Cardiac muscle cell (in vitro differentiated cells and primary cell): ENCODE measurements around the gene CAPN5. TPM values are rescaled to one million over a fixed set of nuclear protein-coding genes. Genes with fewer than 3 reads are reported as not detected.

Experiments used
- DNase-seq, 2 donors: peaks; one replicate each; pipeline versions ENCODE4 v3.0.0 to v3.0.0-alpha.2; 2010 to 2017; ENCODE audit warnings: low read depth in 1 of 2, low spot score in 1 of 2
- H3K27ac ChIP-seq: fragments of 200-600 bp; sonication (generic); 2 replicates; pipeline ENCODE4 v1.5.1; 2016
- H3K27me3 ChIP-seq: fragments of 200-600 bp; sonication (generic); 2 replicates; pipeline ENCODE4 v1.6.0; 2016; ENCODE audit warnings: control low read depth
- H3K36me3 ChIP-seq: fragments of 200-600 bp; sonication (generic); 2 replicates; pipeline ENCODE4 v1.5.1; 2016; ENCODE audit warnings: control low read depth
- H3K4me1 ChIP-seq: fragments of 200-600 bp; sonication (generic); 2 replicates; pipeline ENCODE4 v1.8.1; 2017; ENCODE audit warnings: low read depth, mild to moderate bottlenecking, mixed run types
- H3K4me3 ChIP-seq: fragments of 200-600 bp; sonication (generic); 2 replicates; pipeline ENCODE4 v1.5.1; 2016; ENCODE audit warnings: mild to moderate bottlenecking
- H3K9me3 ChIP-seq: fragments of 200-600 bp; sonication (generic); 2 replicates; pipeline ENCODE4 v1.5.1; 2017; ENCODE audit warnings: low read depth, mild to moderate bottlenecking, control low read depth
- polyA plus RNA-seq: library from polyadenylated mRNA; unstranded; fragments of >200 nt; fragmentation: Nextera tagmentation; extraction: Ambion mirVana; gene quantifications from 2 replicates; pipeline ENCODE4 v1.2.1, GENCODE V29; 2016
- total RNA-seq: library from RNA; depleted of rRNA; stranded (reverse); fragments of >200 nt; gene quantifications from 2 replicates; pipeline ENCODE4 v1.2.3, GENCODE V29; 2016
- TF ChIP-seq, protein P1 (sequence below): IDR thresholded peaks from 2 replicates; pipeline ENCODE4 v1.5.1; 2012; ENCODE audit warnings: low read depth, mild to moderate bottlenecking, low read length

CAPN5 gene
- total and polyA plus RNA-seq, 2 experiments from 2014 or later = 9.8 to 10.0 TPM

DNA sequence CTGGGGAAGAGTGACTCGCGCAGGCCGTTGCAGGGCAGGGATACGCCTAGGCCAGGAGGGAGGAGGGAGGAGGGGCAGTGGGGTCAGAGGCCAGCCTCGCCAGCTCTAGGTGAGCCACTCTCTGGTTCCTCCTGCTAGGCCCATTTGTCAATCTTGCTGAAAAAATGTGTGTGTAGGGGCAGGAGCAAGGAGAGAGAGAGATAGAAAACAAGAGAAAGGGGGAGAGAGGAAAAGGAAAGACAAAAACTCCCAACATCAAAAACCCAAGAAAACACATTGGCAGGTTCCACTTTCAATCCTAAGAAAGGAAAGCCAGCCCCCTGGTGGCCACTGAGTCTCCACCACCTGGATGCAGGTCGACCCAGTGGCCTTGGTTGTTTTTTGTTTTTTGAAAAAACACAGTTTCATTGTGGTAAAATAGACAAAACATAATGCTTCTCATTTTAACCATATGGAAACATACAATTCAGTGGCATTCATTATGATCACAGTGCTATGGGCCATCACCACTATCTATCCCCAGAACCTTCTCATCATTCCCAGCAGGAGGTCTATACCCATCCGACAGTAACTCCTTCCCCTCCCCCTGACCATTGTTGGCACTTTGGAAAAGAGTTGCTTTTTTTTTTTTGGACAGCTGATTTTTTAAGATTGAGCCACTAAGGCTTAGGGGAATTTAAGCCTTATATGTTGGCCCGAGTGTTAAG is 46.8 kb downstream of the CAPN5 start:
- TF ChIP-seq, protein P1, sequence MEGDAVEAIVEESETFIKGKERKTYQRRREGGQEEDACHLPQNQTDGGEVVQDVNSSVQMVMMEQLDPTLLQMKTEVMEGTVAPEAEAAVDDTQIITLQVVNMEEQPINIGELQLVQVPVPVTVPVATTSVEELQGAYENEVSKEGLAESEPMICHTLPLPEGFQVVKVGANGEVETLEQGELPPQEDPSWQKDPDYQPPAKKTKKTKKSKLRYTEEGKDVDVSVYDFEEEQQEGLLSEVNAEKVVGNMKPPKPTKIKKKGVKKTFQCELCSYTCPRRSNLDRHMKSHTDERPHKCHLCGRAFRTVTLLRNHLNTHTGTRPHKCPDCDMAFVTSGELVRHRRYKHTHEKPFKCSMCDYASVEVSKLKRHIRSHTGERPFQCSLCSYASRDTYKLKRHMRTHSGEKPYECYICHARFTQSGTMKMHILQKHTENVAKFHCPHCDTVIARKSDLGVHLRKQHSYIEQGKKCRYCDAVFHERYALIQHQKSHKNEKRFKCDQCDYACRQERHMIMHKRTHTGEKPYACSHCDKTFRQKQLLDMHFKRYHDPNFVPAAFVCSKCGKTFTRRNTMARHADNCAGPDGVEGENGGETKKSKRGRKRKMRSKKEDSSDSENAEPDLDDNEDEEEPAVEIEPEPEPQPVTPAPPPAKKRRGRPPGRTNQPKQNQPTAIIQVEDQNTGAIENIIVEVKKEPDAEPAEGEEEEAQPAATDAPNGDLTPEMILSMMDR = peak; percentile 73
- DNase-seq = peak; percentile 60 to 61
- no peak overlapping the region for H3K27ac ChIP-seq
- no peaks in the 10 kb centered on the region for H3K27me3 ChIP-seq
- no peaks in the 10 kb centered on the region for H3K36me3 ChIP-seq
- H3K9me3 ChIP-seq = no peaks in the 10 kb centered on the region
- H3K4me1 ChIP-seq = no peaks in the 10 kb centered on the region
- no peak overlapping the region for H3K4me3 ChIP-seq

- Histone ChIP-seq H3K4me3 (no peak overlapping the region), H3K27ac (no peak overlapping the region), H3K9me3 (no peaks in the 10 kb centered on the region), H3K27me3 (no peaks in the 10 kb centered on the region), H3K36me3 (no peaks in the 10 kb centered on the region), H3K4me1 (no peaks in the 10 kb centered on the region)
- TF ChIP-seq, protein P1 = no peak
- DNase-seq = no peak
Measured at GRCh38 chr11:77114089-77114463, 47.3 kb downstream of the CAPN5 start.

DNA sequence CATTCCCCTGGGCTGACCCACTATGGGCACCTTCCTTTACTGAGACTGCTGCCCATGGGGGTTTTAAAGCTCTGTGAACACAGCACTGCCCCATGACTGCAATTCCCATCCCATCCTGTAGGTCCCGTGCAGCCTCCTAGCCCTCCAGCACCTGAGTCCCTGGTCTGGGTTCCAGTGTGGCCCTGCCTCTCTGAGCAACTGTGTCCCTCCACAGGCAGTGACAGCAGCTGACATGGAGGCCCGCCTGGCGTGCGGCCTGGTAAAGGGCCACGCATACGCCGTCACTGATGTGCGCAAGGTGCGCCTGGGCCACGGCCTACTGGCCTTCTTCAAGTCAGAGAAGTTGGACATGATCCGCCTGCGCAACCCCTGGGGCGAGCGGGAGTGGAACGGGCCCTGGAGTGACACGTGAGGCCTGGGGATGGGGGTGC is 48.4 kb downstream of the CAPN5 start:
- TF ChIP-seq, protein P1 = no peak
- no peaks in the 10 kb centered on the region for H3K36me3 ChIP-seq
- H3K27ac ChIP-seq = no peak overlapping the region
- no peaks in the 10 kb centered on the region for H3K4me1 ChIP-seq
- H3K27me3 ChIP-seq = no peaks in the 10 kb centered on the region
- DNase-seq = no peak
- H3K4me3 ChIP-seq = no peak overlapping the region
- H3K9me3 ChIP-seq = no peaks in the 10 kb centered on the region

GRCh38 chr11:77115956-77116355 is 49.2 kb downstream of the CAPN5 start:
- H3K4me1 ChIP-seq = no peaks in the 10 kb centered on the region
- no peaks in the 10 kb centered on the region for H3K27me3 ChIP-seq
- H3K9me3 ChIP-seq = no peaks in the 10 kb centered on the region
- no peak for DNase-seq
- TF ChIP-seq, protein P1 = no peak
- no peak overlapping the region for H3K4me3 ChIP-seq
- no peaks in the 10 kb centered on the region for H3K36me3 ChIP-seq
- no peak overlapping the region for H3K27ac ChIP-seq

DNA sequence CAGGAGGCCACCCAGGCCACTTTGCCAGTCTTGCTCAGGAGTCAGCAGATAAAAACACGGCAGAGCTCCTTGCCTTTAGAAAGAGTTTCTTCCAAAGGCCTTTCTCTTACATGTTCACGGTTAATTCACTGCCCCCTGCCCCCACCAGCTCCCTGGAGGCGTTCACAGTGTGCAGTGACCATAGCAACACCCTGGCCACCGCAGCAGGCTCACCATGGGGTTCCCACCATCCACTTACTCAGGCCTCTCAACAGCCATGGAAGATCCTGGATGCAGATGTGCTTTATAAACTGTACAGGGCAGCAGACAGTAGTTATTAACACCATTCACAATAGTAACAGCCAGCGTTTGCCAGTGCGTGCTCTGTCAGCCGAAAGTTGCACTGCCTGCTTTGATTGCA is 50.7 kb downstream of the CAPN5 start:
- Histone ChIP-seq H3K27me3 (no peaks in the 10 kb centered on the region), H3K4me3 (no peak overlapping the region), H3K9me3 (no peaks in the 10 kb centered on the region), H3K36me3 (no peaks in the 10 kb centered on the region), H3K4me1 (no peaks in the 10 kb centered on the region), H3K27ac (no peak overlapping the region)
- TF ChIP-seq, protein P1 = no peak
- no peak for DNase-seq

- TF ChIP-seq, protein P1 = no peak
- no peak for DNase-seq
- Histone ChIP-seq H3K27me3 (no peaks in the 10 kb centered on the region), H3K4me3 (no peak overlapping the region), H3K4me1 (no peaks in the 10 kb centered on the region), H3K27ac (no peak overlapping the region), H3K9me3 (no peaks in the 10 kb centered on the region), H3K36me3 (no peaks in the 10 kb centered on the region)
Measured at GRCh38 chr11:77118086-77118485, 51.3 kb downstream of the CAPN5 start.
